ENCODE data around the gene RRP8. TPM values are rescaled to one million over a fixed set of nuclear protein-coding genes. Genes with fewer than 3 reads are reported as not detected.

Gene RRP8
- polyA plus RNA-seq, 3 donors from 2014 or later, result 17.6 to 25.7 (median 18.3) TPM

DNA sequence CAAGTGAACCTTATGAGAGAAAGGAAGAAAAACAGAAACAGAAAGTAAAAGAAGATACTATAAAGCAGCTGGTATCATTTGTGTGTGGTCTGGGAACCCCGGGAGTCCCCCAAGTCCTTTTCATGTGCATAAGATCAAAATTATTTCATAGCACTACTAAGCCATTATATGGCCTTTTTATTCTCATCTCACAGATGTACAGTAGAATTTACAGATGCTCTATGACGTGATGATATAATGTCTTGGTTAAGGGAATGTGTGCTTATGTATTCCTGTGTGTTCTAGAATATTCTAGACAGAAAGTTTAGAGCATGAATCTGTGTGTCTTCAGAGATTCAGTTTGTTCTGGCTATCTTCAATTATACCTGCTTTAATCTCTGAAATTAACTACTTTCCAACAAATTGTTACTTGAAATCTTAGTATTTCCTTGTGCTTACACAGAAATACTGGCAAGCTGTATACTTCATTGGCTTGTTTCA lies 24.4 kb upstream of the RRP8 start:
- H3K27me3 Mint-ChIP-seq (ENCODE audit: low read depth in 3 of 3), result peaks cover 0 to 2% (median 0%) of the 10 kb centered on the region in 3 donors
- peak overlapping the region; percentile 1 to 84 (median 58) for H3K27ac Mint-ChIP-seq
- H3K9me3 Mint-ChIP-seq, result no peaks in the 10 kb centered on the region
- H3K36me3 Mint-ChIP-seq, result no peaks in the 10 kb centered on the region
- peak in 1 of 3 donors; percentile 23 for DNase-seq
- peak overlapping the region; percentile 2 to 73 (median 57) for H3K4me3 Mint-ChIP-seq
- H3K4me1 Mint-ChIP-seq, result peaks cover 18 to 19% of the 10 kb centered on the region in 2 donors

GRCh38 chr11:6626971-6627761 lies 23.8 kb upstream of the RRP8 start:
- peak overlapping the region; percentile 1 to 84 (median 58) for H3K27ac Mint-ChIP-seq
- H3K27me3 Mint-ChIP-seq (ENCODE audit: low read depth in 3 of 3), result peaks cover 0 to 2% (median 0%) of the 10 kb centered on the region in 3 donors
- no peaks in the 10 kb centered on the region for H3K36me3 Mint-ChIP-seq
- peak overlapping the region; percentile 2 to 73 (median 57) for H3K4me3 Mint-ChIP-seq
- DNase-seq, result no peak
- no peaks in the 10 kb centered on the region for H3K9me3 Mint-ChIP-seq
- peaks cover 18 to 19% of the 10 kb centered on the region in 2 donors for H3K4me1 Mint-ChIP-seq

DNA sequence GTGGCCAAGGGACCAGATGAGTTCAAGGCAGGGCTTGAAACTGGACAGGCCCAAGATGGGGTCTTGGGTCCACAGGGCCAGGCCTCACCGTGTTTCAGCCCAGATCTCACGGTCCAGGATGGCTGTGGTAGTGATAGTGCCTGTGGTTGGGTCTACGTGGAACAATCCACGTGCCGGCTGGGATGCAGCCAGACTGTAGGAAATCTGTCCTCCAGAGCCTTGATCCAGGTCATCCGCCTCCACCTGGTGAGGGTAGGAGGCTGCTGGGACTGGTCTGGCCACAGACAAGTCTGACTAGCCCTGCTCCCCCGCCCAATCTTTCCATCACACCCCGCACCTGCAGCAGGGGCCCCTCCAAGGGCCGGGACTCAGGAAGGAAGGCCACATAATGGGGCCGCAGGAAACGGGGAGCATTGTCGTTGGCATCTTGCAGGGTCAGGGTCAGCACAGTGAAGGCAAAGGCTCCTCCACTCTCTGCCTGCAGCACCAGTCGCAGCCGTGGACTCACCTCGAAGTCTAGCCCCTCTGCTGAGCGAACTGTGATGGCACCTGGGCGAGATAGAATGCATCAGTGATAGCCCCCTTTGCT lies 22.5 kb upstream of the RRP8 start:
- peaks cover 18 to 19% of the 10 kb centered on the region in 2 donors for H3K4me1 Mint-ChIP-seq

DNA sequence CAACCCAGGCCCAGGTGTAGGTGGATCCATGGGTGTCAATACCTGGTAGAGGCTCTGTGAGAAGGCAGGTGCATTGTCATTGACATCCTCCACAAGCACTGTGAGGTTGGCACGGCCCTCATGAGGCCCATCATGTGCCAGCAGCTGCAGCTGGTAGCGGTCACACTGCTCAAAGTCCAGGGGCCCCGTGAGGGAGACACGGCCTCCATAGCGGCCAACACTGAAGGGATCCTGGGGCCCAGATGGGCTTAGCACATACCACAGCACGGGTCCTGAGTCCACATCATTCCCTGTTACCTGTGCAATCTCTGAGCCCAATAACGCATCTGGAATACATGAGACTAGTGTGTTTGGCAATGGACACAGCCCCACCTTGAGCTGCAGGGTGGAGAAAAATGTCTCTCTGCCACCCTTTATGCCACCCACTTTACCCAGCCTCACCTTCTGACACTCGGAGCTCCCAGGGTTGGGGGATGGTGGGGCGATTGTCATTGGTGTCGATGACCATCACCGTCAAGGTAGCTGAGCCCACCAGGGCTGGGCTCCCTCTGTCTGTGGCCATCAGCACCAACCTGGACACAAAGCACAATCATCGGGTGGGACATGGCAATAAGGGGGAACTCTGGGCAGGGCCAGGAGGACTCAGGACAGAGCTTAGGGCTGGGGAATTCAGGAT lies 21.9 kb upstream of the RRP8 start:
- H3K4me1 Mint-ChIP-seq, result peaks cover 18 to 19% of the 10 kb centered on the region in 2 donors
- no peaks in the 10 kb centered on the region for H3K9me3 Mint-ChIP-seq
- no peaks in the 10 kb centered on the region for H3K36me3 Mint-ChIP-seq
- H3K4me3 Mint-ChIP-seq, result no peak overlapping the region
- peaks cover 0 to 2% (median 0%) of the 10 kb centered on the region in 3 donors for H3K27me3 Mint-ChIP-seq (ENCODE audit: low read depth in 3 of 3)
- no peak overlapping the region for H3K27ac Mint-ChIP-seq
- no peak for DNase-seq

More for the DNA sequence above, 22.5 kb upstream of the RRP8 start:
- H3K4me3 Mint-ChIP-seq, result no peak overlapping the region
- no peaks in the 10 kb centered on the region for H3K9me3 Mint-ChIP-seq
- DNase-seq, result no peak
- H3K27me3 Mint-ChIP-seq (ENCODE audit: low read depth in 3 of 3), result peaks cover 0 to 2% (median 0%) of the 10 kb centered on the region in 3 donors
- H3K27ac Mint-ChIP-seq, result no peak overlapping the region
- no peaks in the 10 kb centered on the region for H3K36me3 Mint-ChIP-seq

- no peak overlapping the region for H3K4me3 Mint-ChIP-seq
- peaks cover 0 to 2% (median 0%) of the 10 kb centered on the region in 3 donors for H3K27me3 Mint-ChIP-seq (ENCODE audit: low read depth in 3 of 3)
- H3K27ac Mint-ChIP-seq, result no peak overlapping the region
- H3K4me1 Mint-ChIP-seq, result peaks cover 18 to 19% of the 10 kb centered on the region in 2 donors
- H3K36me3 Mint-ChIP-seq, result no peaks in the 10 kb centered on the region
- no peaks in the 10 kb centered on the region for H3K9me3 Mint-ChIP-seq
- DNase-seq, result no peak
These were observed 20.3 kb upstream of the RRP8 start for GRCh38 chr11:6623391-6624363.

GRCh38 chr11:6622261-6623171 lies 19.1 kb upstream of the RRP8 start:
- DNase-seq, result no peak
- Mint-ChIP-seq H3K27me3 (ENCODE audit: low read depth in 3 of 3) (peaks cover 0 to 3% (median 0%) of the 10 kb centered on the region in 3 donors), H3K4me3 (no peak overlapping the region), H3K4me1 (peaks cover 11 to 12% of the 10 kb centered on the region in 2 donors), H3K9me3 (no peaks in the 10 kb centered on the region), H3K27ac (no peak overlapping the region), H3K36me3 (no peaks in the 10 kb centered on the region)

GRCh38 chr11:6621711-6622211 lies 18.3 kb upstream of the RRP8 start:
- Mint-ChIP-seq H3K4me1 (peaks cover 5% of the 10 kb centered on the region in 2 donors), H3K4me3 (no peak overlapping the region), H3K27me3 (ENCODE audit: low read depth in 3 of 3) (peaks cover 0 to 3% (median 0%) of the 10 kb centered on the region in 3 donors), H3K27ac (no peak overlapping the region), H3K36me3 (no peaks in the 10 kb centered on the region), H3K9me3 (no peaks in the 10 kb centered on the region)
- no peak for DNase-seq

GRCh38 chr11:6620636-6621035 lies 17.2 kb upstream of the RRP8 start:
- Mint-ChIP-seq H3K27me3 (ENCODE audit: low read depth in 3 of 3) (peaks cover 0 to 3% (median 0%) of the 10 kb centered on the region in 3 donors), H3K9me3 (no peaks in the 10 kb centered on the region), H3K27ac (no peak overlapping the region), H3K4me3 (no peak overlapping the region), H3K4me1 (peaks cover 6 to 9% of the 10 kb centered on the region in 2 donors), H3K36me3 (peaks cover 0 to 5% (median 5%) of the 10 kb centered on the region in 3 donors)
- no peak for DNase-seq

DNA sequence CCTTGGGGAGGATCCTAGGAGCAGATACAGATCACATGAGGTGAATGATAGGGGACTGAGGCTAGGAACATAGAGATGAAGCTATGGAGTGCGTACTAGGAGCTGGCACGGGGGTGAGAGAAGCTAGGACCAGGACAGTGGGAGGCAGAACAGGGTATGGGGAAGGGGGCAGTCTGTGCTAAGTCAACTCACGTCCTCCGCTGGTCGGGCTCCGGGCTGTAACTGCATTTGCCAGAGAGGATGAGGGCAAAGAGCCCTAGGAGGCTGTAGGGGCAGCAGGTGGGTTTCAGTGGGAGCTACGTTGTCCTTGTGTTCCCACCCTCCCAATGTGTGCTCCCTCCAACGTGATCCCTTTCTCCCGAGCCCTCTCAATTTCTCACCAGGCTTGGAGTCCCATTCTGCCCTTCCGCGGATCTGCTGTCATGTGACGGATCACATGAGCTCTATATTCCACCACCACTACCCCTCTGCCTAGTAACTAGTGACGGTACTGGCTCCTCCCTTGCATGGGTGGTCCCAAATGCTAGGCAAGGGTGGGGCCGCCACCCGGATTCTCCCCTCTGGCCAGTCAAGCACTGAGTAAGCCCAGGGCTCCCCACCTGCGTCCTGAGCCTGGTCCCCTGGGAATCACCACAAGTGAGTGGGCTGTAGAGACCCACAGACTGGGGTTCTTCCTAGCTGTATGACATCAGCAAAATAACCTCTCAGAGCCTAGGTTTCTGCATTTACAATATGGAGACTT lies 15.8 kb upstream of the RRP8 start, which contains the start of gene TPP1:
TPP1 (minus strand) TSS at position 419 of the 742 bp plus-strand sequence; CDS start at position 397, 22 bp downstream.
- Mint-ChIP-seq H3K27ac (no peak within 1 kb of the TSS), H3K4me1 (peaks cover 6 to 10% of the 10 kb centered on the region in 2 donors), H3K36me3 (peaks cover 0 to 10% (median 8%) of the 10 kb centered on the region in 3 donors), H3K27me3 (ENCODE audit: low read depth in 3 of 3) (peaks cover 0 to 3% (median 0%) of the 10 kb centered on the region in 3 donors), H3K4me3 (no peak within 1 kb of the TSS), H3K9me3 (no peaks in the 10 kb centered on the region)
- peak; percentile 91 to 93 (median 92) for DNase-seq

- peak; percentile 58 to 67 (median 62) for DNase-seq
- peaks cover 0 to 3% (median 0%) of the 10 kb centered on the region in 3 donors for H3K27me3 Mint-ChIP-seq (ENCODE audit: low read depth in 3 of 3)
- peaks cover 6 to 10% of the 10 kb centered on the region in 2 donors for H3K4me1 Mint-ChIP-seq
- H3K4me3 Mint-ChIP-seq, result no peak overlapping the region
- H3K27ac Mint-ChIP-seq, result no peak overlapping the region
- H3K36me3 Mint-ChIP-seq, result peaks cover 0 to 10% (median 8%) of the 10 kb centered on the region in 3 donors
- no peaks in the 10 kb centered on the region for H3K9me3 Mint-ChIP-seq
These were observed 14.9 kb upstream of the RRP8 start for GRCh38 chr11:6618117-6619003.

Data from immature natural killer cell (primary cell).